GM23248 (cell line): Measurements from ENCODE around the gene TNS2. TPM values are rescaled to one million over a fixed set of nuclear protein-coding genes. Genes with fewer than 3 reads are reported as not detected.
A peak's percentile ranks its signal among the peaks of the same experiment; 100 is the strongest.

Experiments used
- DNase-seq: peaks from one replicate; pipeline ENCODE4 v3.0.0-alpha.2; 2015
- H2AFZ ChIP-seq: fragments of 200-600 bp; sonication (generic); 2 replicates; pipeline ENCODE4 v1.6.1; 2016; ENCODE audit warnings: antibody characterized with exemption
- H3F3A ChIP-seq: fragments of 200-600 bp; sonication (generic); 2 replicates; pipeline ENCODE4 v1.6.1; 2016; ENCODE audit warnings: mild to moderate bottlenecking, antibody characterized with exemption, mixed run types; ENCODE audit not compliant: insufficient read depth
- H3K27ac ChIP-seq: fragments of 200-600 bp; sonication (generic); 2 replicates; pipeline ENCODE4 v1.5.1; 2016; ENCODE audit warnings: mild to moderate bottlenecking
- H3K27me3 ChIP-seq: fragments of 200-600 bp; sonication (generic); replicated peaks from 2 replicates; pipeline ENCODE4 v1.6.1; 2016; ENCODE audit warnings: mild to moderate bottlenecking; ENCODE audit not compliant: insufficient read depth
- H3K36me3 ChIP-seq: fragments of 200-600 bp; sonication (generic); 2 replicates; pipeline ENCODE4 v1.6.1; 2016; ENCODE audit warnings: low read depth, mild to moderate bottlenecking
- H3K4me1 ChIP-seq: fragments of 200-600 bp; sonication (generic); 2 replicates; pipeline ENCODE4 v1.6.1; 2016; ENCODE audit warnings: mild to moderate bottlenecking; ENCODE audit not compliant: insufficient read depth
- H3K4me2 ChIP-seq: fragments of 200-600 bp; sonication (generic); one replicate; pipeline ENCODE4 v1.6.1; 2016; ENCODE audit warnings: mild to moderate bottlenecking; ENCODE audit not compliant: unreplicated experiment
- H3K4me3 ChIP-seq: fragments of 200-600 bp; sonication (generic); 2 replicates; pipeline ENCODE4 v1.5.1; 2016; ENCODE audit warnings: mild to moderate bottlenecking
- H3K79me2 ChIP-seq: fragments of 200-600 bp; sonication (generic); 2 replicates; pipeline ENCODE4 v1.6.1; 2016; ENCODE audit warnings: mild to moderate bottlenecking; ENCODE audit not compliant: insufficient read depth
- H3K9ac ChIP-seq: fragments of 200-600 bp; sonication (generic); 2 replicates; pipeline ENCODE4 v1.6.1; 2016; ENCODE audit warnings: mild to moderate bottlenecking
- H3K9me2 ChIP-seq: fragments of 200-600 bp; sonication (generic); 2 replicates; pipeline ENCODE4 v1.6.1; 2016; ENCODE audit warnings: mixed run types, mild to moderate bottlenecking, moderate library complexity; ENCODE audit not compliant: insufficient read depth
- H3K9me3 ChIP-seq: fragments of 200-600 bp; sonication (generic); one replicate; pipeline ENCODE4 v1.6.1; 2017; ENCODE audit warnings: low read depth
- H4K20me1 ChIP-seq: fragments of 200-600 bp; sonication (generic); 2 replicates; pipeline ENCODE4 v1.6.0; 2016; ENCODE audit not compliant: insufficient read depth
- EZH2 ChIP-seq: fragments of 200-600 bp; sonication (generic); IDR thresholded peaks from 2 replicates; pipeline ENCODE4 v1.6.1; 2018; ENCODE audit warnings: antibody characterized with exemption, mild to moderate bottlenecking; ENCODE audit not compliant: insufficient read depth, poor library complexity, severe bottlenecking
- EZH2phosphoT487 ChIP-seq: fragments of 200-600 bp; sonication (generic); IDR thresholded peaks from 2 replicates; pipeline ENCODE4 v1.6.1; 2018; ENCODE audit warnings: antibody characterized with exemption, moderate library complexity, mild to moderate bottlenecking, low read depth; ENCODE audit not compliant: insufficient read depth
- WGBS, 2 experiments: methylation state at CpG; one replicate each; pipeline ENCODE4 v1.1.6; 2015 to 2017; ENCODE audit warnings: low lambda C conversion rate in 2 of 2, low coverage in 1 of 2; ENCODE audit errors: missing lambda C conversion rate in 2 of 2; 5-methylcytosine and 5-hydroxymethylcytosine counted together
- in situ Hi-C: fragments of 300-500 bp; cut with MboI; formaldehyde crosslinking; loops from 2 replicates; pipeline ENCODE4 v1.15.0; 2020
- polyA plus RNA-seq: library from polyadenylated mRNA; unstranded; fragments of >200 nt; fragmentation: Nextera tagmentation; extraction: Ambion mirVana; gene quantifications from 2 replicates; pipeline ENCODE4 v1.2.1, GENCODE V29; 2016
- total RNA-seq: library from RNA; depleted of rRNA; stranded (reverse); fragments of >200 nt; shearing (Covaris generic); gene quantifications from 2 replicates; pipeline ENCODE4 v1.2.3, GENCODE V29; 2014

The TNS2 gene
- total and polyA plus RNA-seq, 2 experiments from 2014 or later = 26.1 to 41.6 TPM

- H3K9me2 ChIP-seq = no peaks in the 10 kb centered on the region
- DNase-seq = no peak
- no peaks in the 10 kb centered on the region for H4K20me1 ChIP-seq
- no peak for TF ChIP-seq EZH2
- no peak for TF ChIP-seq EZH2phosphoT487
- no peak overlapping the region for H3K4me2 ChIP-seq
- no peaks in the 10 kb centered on the region for H3K79me2 ChIP-seq
- peaks cover 7% of the 10 kb centered on the region; the same call in 1 of the 2 replicates for H3K36me3 ChIP-seq
- peaks cover 23% of the 10 kb centered on the region for H3K4me1 ChIP-seq
- H3F3A ChIP-seq = peaks cover 45% of the 10 kb centered on the region
- H3K27me3 ChIP-seq = no peaks in the 10 kb centered on the region
- H3K27ac ChIP-seq = peak overlapping the region; percentile 77
- WGBS, 2 experiments = 80 to 82% methylated on average over 12 to 14 of the region's 14 CpGs
- H3K9ac ChIP-seq = peak overlapping the region; percentile 51; the same call in 1 of the 2 replicates
- H3K9me3 ChIP-seq = no peaks in the 10 kb centered on the region
- H2AFZ ChIP-seq = no peak overlapping the region
- H3K4me3 ChIP-seq = no peak overlapping the region
- in situ Hi-C loops = no loop called here
Observed at GRCh38 chr12:53062977-53063707, 13.3 kb downstream of the TNS2 start.

GRCh38 chr12:53063708-53064612, 14.1 kb downstream of the TNS2 start:
- H4K20me1 ChIP-seq = no peaks in the 10 kb centered on the region
- no peaks in the 10 kb centered on the region for H3K79me2 ChIP-seq
- peaks cover 23% of the 10 kb centered on the region for H3K4me1 ChIP-seq
- no peak overlapping the region for H2AFZ ChIP-seq
- in situ Hi-C loops = no loop called here
- peak overlapping the region; percentile 77 for H3K27ac ChIP-seq
- peak overlapping the region; percentile 51 for H3K9ac ChIP-seq
- no peaks in the 10 kb centered on the region for H3K27me3 ChIP-seq
- peaks cover 7% of the 10 kb centered on the region; the same call in 1 of the 2 replicates for H3K36me3 ChIP-seq
- WGBS, 2 experiments = 38 to 39% methylated on average over 13 of the region's 13 CpGs
- H3K4me2 ChIP-seq = peak overlapping the region; percentile 9
- no peaks in the 10 kb centered on the region for H3K9me3 ChIP-seq
- TF ChIP-seq EZH2 (no peak), EZH2phosphoT487 (no peak)
- H3F3A ChIP-seq = peaks cover 45% of the 10 kb centered on the region
- H3K9me2 ChIP-seq = no peaks in the 10 kb centered on the region
- H3K4me3 ChIP-seq = no peak overlapping the region
- DNase-seq = peak; percentile 93

GRCh38 chr12:53064613-53065436, 15.0 kb downstream of the TNS2 start:
- Histone ChIP-seq H3K9me3 (no peaks in the 10 kb centered on the region), H3K36me3 (peaks cover 7% of the 10 kb centered on the region; the same call in 1 of the 2 replicates), H3K9ac (peak overlapping the region; percentile 51), H3K4me2 (no peak overlapping the region), H3K27ac (peak overlapping the region; percentile 77), H3K27me3 (no peaks in the 10 kb centered on the region), H2AFZ (no peak overlapping the region), H3K4me3 (no peak overlapping the region), H3K9me2 (no peaks in the 10 kb centered on the region), H4K20me1 (no peaks in the 10 kb centered on the region), H3F3A (peaks cover 45% of the 10 kb centered on the region), H3K79me2 (no peaks in the 10 kb centered on the region), H3K4me1 (peaks cover 23% of the 10 kb centered on the region)
- 71 to 72% methylated on average over 11 of the region's 11 CpGs for WGBS, 2 experiments
- in situ Hi-C loops = no loop called here
- DNase-seq = no peak
- TF ChIP-seq EZH2 (no peak), EZH2phosphoT487 (no peak)

GRCh38 chr12:53065470-53065869, 15.6 kb downstream of the TNS2 start:
- H3K9ac ChIP-seq = peak overlapping the region; percentile 65; the same call in 1 of the 2 replicates
- H3F3A ChIP-seq = peaks cover 45% of the 10 kb centered on the region
- H3K9me2 ChIP-seq = no peaks in the 10 kb centered on the region
- no peak overlapping the region for H2AFZ ChIP-seq
- H3K4me1 ChIP-seq = peaks cover 29% of the 10 kb centered on the region
- no peaks in the 10 kb centered on the region for H4K20me1 ChIP-seq
- peaks cover 7% of the 10 kb centered on the region; the same call in 1 of the 2 replicates for H3K36me3 ChIP-seq
- TF ChIP-seq EZH2 (no peak), EZH2phosphoT487 (no peak)
- H3K79me2 ChIP-seq = no peaks in the 10 kb centered on the region
- no peak overlapping the region for H3K4me3 ChIP-seq
- in situ Hi-C loops = no loop called here
- peak overlapping the region; percentile 77 for H3K27ac ChIP-seq
- no peak overlapping the region for H3K4me2 ChIP-seq
- WGBS, 2 experiments = 47 to 49% methylated on average over 7 of the region's 7 CpGs
- DNase-seq = no peak
- no peaks in the 10 kb centered on the region for H3K27me3 ChIP-seq
- H3K9me3 ChIP-seq = no peaks in the 10 kb centered on the region
